GM23248 (cell line): ENCODE data around the gene KATNB1. TPM values are rescaled to one million over a fixed set of nuclear protein-coding genes. Genes with fewer than 3 reads are reported as not detected.

Experiments
- DNase-seq: peaks from one replicate; pipeline ENCODE4 v3.0.0-alpha.2; 2015
- H2AFZ ChIP-seq: fragments of 200-600 bp; sonication (generic); 2 replicates; pipeline ENCODE4 v1.6.1; 2016; ENCODE audit warnings: antibody characterized with exemption
- H3F3A ChIP-seq: fragments of 200-600 bp; sonication (generic); 2 replicates; pipeline ENCODE4 v1.6.1; 2016; ENCODE audit warnings: mild to moderate bottlenecking, antibody characterized with exemption, mixed run types; ENCODE audit not compliant: insufficient read depth
- H3K27ac ChIP-seq: fragments of 200-600 bp; sonication (generic); 2 replicates; pipeline ENCODE4 v1.5.1; 2016; ENCODE audit warnings: mild to moderate bottlenecking
- H3K27me3 ChIP-seq: fragments of 200-600 bp; sonication (generic); replicated peaks from 2 replicates; pipeline ENCODE4 v1.6.1; 2016; ENCODE audit warnings: mild to moderate bottlenecking; ENCODE audit not compliant: insufficient read depth
- H3K36me3 ChIP-seq: fragments of 200-600 bp; sonication (generic); 2 replicates; pipeline ENCODE4 v1.6.1; 2016; ENCODE audit warnings: low read depth, mild to moderate bottlenecking
- H3K4me1 ChIP-seq: fragments of 200-600 bp; sonication (generic); 2 replicates; pipeline ENCODE4 v1.6.1; 2016; ENCODE audit warnings: mild to moderate bottlenecking; ENCODE audit not compliant: insufficient read depth
- H3K4me2 ChIP-seq: fragments of 200-600 bp; sonication (generic); one replicate; pipeline ENCODE4 v1.6.1; 2016; ENCODE audit warnings: mild to moderate bottlenecking; ENCODE audit not compliant: unreplicated experiment
- H3K4me3 ChIP-seq: fragments of 200-600 bp; sonication (generic); 2 replicates; pipeline ENCODE4 v1.5.1; 2016; ENCODE audit warnings: mild to moderate bottlenecking
- H3K79me2 ChIP-seq: fragments of 200-600 bp; sonication (generic); 2 replicates; pipeline ENCODE4 v1.6.1; 2016; ENCODE audit warnings: mild to moderate bottlenecking; ENCODE audit not compliant: insufficient read depth
- H3K9ac ChIP-seq: fragments of 200-600 bp; sonication (generic); 2 replicates; pipeline ENCODE4 v1.6.1; 2016; ENCODE audit warnings: mild to moderate bottlenecking
- H3K9me2 ChIP-seq: fragments of 200-600 bp; sonication (generic); 2 replicates; pipeline ENCODE4 v1.6.1; 2016; ENCODE audit warnings: mixed run types, mild to moderate bottlenecking, moderate library complexity; ENCODE audit not compliant: insufficient read depth
- H3K9me3 ChIP-seq: fragments of 200-600 bp; sonication (generic); one replicate; pipeline ENCODE4 v1.6.1; 2017; ENCODE audit warnings: low read depth
- H4K20me1 ChIP-seq: fragments of 200-600 bp; sonication (generic); 2 replicates; pipeline ENCODE4 v1.6.0; 2016; ENCODE audit not compliant: insufficient read depth
- EZH2 ChIP-seq: fragments of 200-600 bp; sonication (generic); IDR thresholded peaks from 2 replicates; pipeline ENCODE4 v1.6.1; 2018; ENCODE audit warnings: antibody characterized with exemption, mild to moderate bottlenecking; ENCODE audit not compliant: insufficient read depth, poor library complexity, severe bottlenecking
- EZH2phosphoT487 ChIP-seq: fragments of 200-600 bp; sonication (generic); IDR thresholded peaks from 2 replicates; pipeline ENCODE4 v1.6.1; 2018; ENCODE audit warnings: antibody characterized with exemption, moderate library complexity, mild to moderate bottlenecking, low read depth; ENCODE audit not compliant: insufficient read depth
- WGBS, 2 experiments: methylation state at CpG; one replicate each; pipeline ENCODE4 v1.1.6; 2015 to 2017; ENCODE audit warnings: low lambda C conversion rate in 2 of 2, low coverage in 1 of 2; ENCODE audit errors: missing lambda C conversion rate in 2 of 2; 5-methylcytosine and 5-hydroxymethylcytosine counted together
- in situ Hi-C: fragments of 300-500 bp; cut with MboI; formaldehyde crosslinking; loops from 2 replicates; pipeline ENCODE4 v1.15.0; 2020
- polyA plus RNA-seq: library from polyadenylated mRNA; unstranded; fragments of >200 nt; fragmentation: Nextera tagmentation; extraction: Ambion mirVana; gene quantifications from 2 replicates; pipeline ENCODE4 v1.2.1, GENCODE V29; 2016
- total RNA-seq: library from RNA; depleted of rRNA; stranded (reverse); fragments of >200 nt; shearing (Covaris generic); gene quantifications from 2 replicates; pipeline ENCODE4 v1.2.3, GENCODE V29; 2014

The KATNB1 gene
- total and polyA plus RNA-seq, 2 experiments from 2014 or later = 19.3 to 20.2 TPM

DNA sequence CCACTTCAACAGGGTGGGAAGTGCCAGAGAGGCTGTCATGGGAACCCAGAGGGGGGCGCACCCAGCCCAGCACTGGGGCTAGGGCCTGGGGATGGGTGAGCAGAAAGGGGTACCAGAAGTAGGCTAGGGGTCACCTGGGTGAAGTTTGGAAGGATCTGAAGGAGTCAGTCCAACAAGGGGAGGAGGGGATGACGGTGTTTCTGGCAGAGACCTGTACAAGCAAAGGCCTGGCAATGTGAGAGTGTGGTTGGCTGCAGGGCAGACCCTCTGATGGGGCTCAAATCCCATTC, 13.4 kb upstream of the KATNB1 start:
- no peaks in the 10 kb centered on the region for H3K4me1 ChIP-seq
- in situ Hi-C loops = no loop called here
- TF ChIP-seq EZH2phosphoT487 (no peak), EZH2 (no peak)
- no peaks in the 10 kb centered on the region for H3K36me3 ChIP-seq
- H3K79me2 ChIP-seq = no peaks in the 10 kb centered on the region
- H3K9me2 ChIP-seq = no peaks in the 10 kb centered on the region
- no peaks in the 10 kb centered on the region for H3F3A ChIP-seq
- H2AFZ ChIP-seq = no peak overlapping the region
- no peaks in the 10 kb centered on the region for H3K27me3 ChIP-seq
- no peaks in the 10 kb centered on the region for H3K9me3 ChIP-seq
- H3K4me2 ChIP-seq = no peak overlapping the region
- no peak overlapping the region for H3K27ac ChIP-seq
- no peak overlapping the region for H3K4me3 ChIP-seq
- DNase-seq = no peak
- H4K20me1 ChIP-seq = no peaks in the 10 kb centered on the region
- 63 to 86% methylated on average over 2 of the region's 2 CpGs for WGBS, 2 experiments
- no peak overlapping the region for H3K9ac ChIP-seq

DNA sequence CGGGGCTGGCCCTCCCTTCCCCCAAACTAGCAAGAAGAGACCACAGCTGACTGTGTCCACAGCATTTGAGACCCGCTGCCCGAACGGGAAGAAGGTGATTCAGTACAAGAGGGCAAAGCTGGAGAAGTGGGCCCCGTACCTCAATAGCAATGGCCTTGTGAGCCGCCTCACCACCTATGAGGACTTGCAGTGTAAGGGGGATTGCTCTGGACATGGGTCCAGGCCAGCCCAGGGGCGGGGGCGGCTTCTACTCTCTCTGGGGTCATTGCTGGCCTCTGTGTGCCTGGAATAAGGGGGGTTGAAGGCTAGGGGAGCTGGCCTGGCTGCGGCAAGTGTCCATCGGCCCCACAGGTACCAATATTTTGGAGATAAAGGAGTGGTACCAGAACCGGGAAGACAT, 12.9 kb upstream of the KATNB1 start:
- Histone ChIP-seq H3K27me3 (no peaks in the 10 kb centered on the region), H4K20me1 (no peaks in the 10 kb centered on the region), H3K79me2 (no peaks in the 10 kb centered on the region), H3F3A (no peaks in the 10 kb centered on the region), H3K36me3 (no peaks in the 10 kb centered on the region), H2AFZ (no peak overlapping the region), H3K4me3 (no peak overlapping the region), H3K9ac (no peak overlapping the region), H3K27ac (no peak overlapping the region), H3K4me2 (no peak overlapping the region), H3K9me2 (no peaks in the 10 kb centered on the region), H3K9me3 (no peaks in the 10 kb centered on the region), H3K4me1 (no peaks in the 10 kb centered on the region)
- no peak for DNase-seq
- 72% methylated on average over 11 of the region's 11 CpGs for WGBS, 2 experiments
- in situ Hi-C loops = no loop called here
- TF ChIP-seq EZH2phosphoT487 (no peak), EZH2 (no peak)

- Histone ChIP-seq H3K9me3 (no peaks in the 10 kb centered on the region), H3K4me1 (no peaks in the 10 kb centered on the region), H3K9me2 (no peaks in the 10 kb centered on the region), H3K9ac (no peak overlapping the region), H3K79me2 (no peaks in the 10 kb centered on the region), H2AFZ (no peak overlapping the region), H3K36me3 (no peaks in the 10 kb centered on the region), H3K4me2 (no peak overlapping the region), H3K27me3 (no peaks in the 10 kb centered on the region), H4K20me1 (no peaks in the 10 kb centered on the region), H3K27ac (no peak overlapping the region), H3K4me3 (no peak overlapping the region), H3F3A (no peaks in the 10 kb centered on the region)
- in situ Hi-C loops = no loop called here
- no peak for TF ChIP-seq EZH2
- no peak for TF ChIP-seq EZH2phosphoT487
- peak; percentile 22 for DNase-seq
- WGBS, 2 experiments = 66 to 71% methylated on average over 7 of the region's 7 CpGs
These were observed 12.4 kb upstream of the KATNB1 start for GRCh38 chr16:57723170-57723569.

GRCh38 chr16:57724531-57724930, 11.0 kb upstream of the KATNB1 start:
- Histone ChIP-seq H3K27ac (no peak overlapping the region), H3K79me2 (no peaks in the 10 kb centered on the region), H3K4me1 (no peaks in the 10 kb centered on the region), H3K4me2 (no peak overlapping the region), H3K9me3 (no peaks in the 10 kb centered on the region), H3K9me2 (no peaks in the 10 kb centered on the region), H3K36me3 (no peaks in the 10 kb centered on the region), H3F3A (no peaks in the 10 kb centered on the region), H3K4me3 (no peak overlapping the region), H2AFZ (no peak overlapping the region), H3K9ac (no peak overlapping the region), H3K27me3 (no peaks in the 10 kb centered on the region), H4K20me1 (no peaks in the 10 kb centered on the region)
- no peak for DNase-seq
- TF ChIP-seq EZH2phosphoT487 = no peak
- no peak for TF ChIP-seq EZH2
- in situ Hi-C loops = no loop called here
- WGBS, 2 experiments = 76 to 78% methylated on average over 15 of the region's 15 CpGs

DNA sequence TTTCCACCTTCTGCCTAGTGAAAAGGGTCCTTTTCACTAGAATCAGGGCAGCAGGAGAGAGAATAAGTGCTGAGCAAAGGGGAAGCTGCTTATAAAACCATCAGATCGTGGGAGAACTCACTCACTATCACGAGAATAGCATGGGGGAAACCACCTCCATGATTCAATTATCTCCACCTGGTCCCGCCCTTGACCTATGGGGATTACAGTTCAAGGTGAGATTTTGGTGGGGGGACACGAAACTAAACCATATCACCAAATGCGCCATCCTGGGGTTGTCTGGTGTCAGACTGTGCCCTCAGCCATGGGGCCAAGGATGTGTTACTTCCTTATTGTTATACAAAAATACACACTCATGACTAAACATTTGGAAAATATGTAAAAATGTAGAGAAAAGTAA, 10.4 kb upstream of the KATNB1 start:
- Histone ChIP-seq H3K9ac (no peak overlapping the region), H3K4me3 (no peak overlapping the region), H3F3A (no peaks in the 10 kb centered on the region), H3K27me3 (no peaks in the 10 kb centered on the region), H4K20me1 (no peaks in the 10 kb centered on the region), H3K4me1 (no peaks in the 10 kb centered on the region), H3K4me2 (no peak overlapping the region), H3K36me3 (no peaks in the 10 kb centered on the region), H3K27ac (no peak overlapping the region), H3K9me3 (no peaks in the 10 kb centered on the region), H3K9me2 (no peaks in the 10 kb centered on the region), H2AFZ (no peak overlapping the region), H3K79me2 (no peaks in the 10 kb centered on the region)
- in situ Hi-C loops = no loop called here
- 66 to 73% methylated on average over 5 of the region's 5 CpGs for WGBS, 2 experiments
- no peak for DNase-seq
- no peak for TF ChIP-seq EZH2
- no peak for TF ChIP-seq EZH2phosphoT487
